Parathyroid adenoma (tissue), 2 donors: ENCODE measurements around the gene FN3KRP.

Experiments used
- H2AFZ ChIP-seq: fragments of 300-600 bp; sonication (generic); one replicate; pipeline ENCODE4 v1.7.0; 2017; ENCODE audit warnings: antibody characterized with exemption, mild to moderate bottlenecking
- H3K27ac ChIP-seq: fragments of 300-600 bp; sonication (generic); one replicate; pipeline ENCODE4 v1.7.0; 2017
- H3K27me3 ChIP-seq: fragments of 300-600 bp; sonication (generic); one replicate; pipeline ENCODE4 v1.7.0; 2017; ENCODE audit warnings: low read length; ENCODE audit not compliant: control insufficient read depth, insufficient read depth
- H3K36me3 ChIP-seq: fragments of 300-600 bp; sonication (generic); one replicate; pipeline ENCODE4 v1.7.0; 2017; ENCODE audit warnings: low read length; ENCODE audit not compliant: control insufficient read depth, insufficient read depth
- H3K4me1 ChIP-seq: fragments of 300-600 bp; sonication (generic); one replicate; pipeline ENCODE4 v1.7.0; 2017; ENCODE audit warnings: control low read depth
- H3K4me2 ChIP-seq: fragments of 300-600 bp; sonication (generic); one replicate; pipeline ENCODE4 v1.7.0; 2017; ENCODE audit warnings: low read length
- H3K4me3 ChIP-seq: fragments of 300-600 bp; sonication (generic); one replicate; pipeline ENCODE4 v1.7.0; 2017; ENCODE audit warnings: low read depth, low read length
- H3K79me2 ChIP-seq: fragments of 300-600 bp; sonication (generic); one replicate; pipeline ENCODE4 v1.7.0; 2017; ENCODE audit warnings: control low read depth
- H3K9ac ChIP-seq: fragments of 300-600 bp; sonication (generic); one replicate; pipeline ENCODE4 v1.7.0; 2017; ENCODE audit warnings: mild to moderate bottlenecking
- H3K9me3 ChIP-seq: fragments of 300-600 bp; sonication (generic); one replicate; pipeline ENCODE4 v1.7.0; 2017; ENCODE audit warnings: low read length; ENCODE audit not compliant: control insufficient read depth
- TF ChIP-seq, protein P1 (sequence below): fragments of 300-600 bp; sonication (generic); IDR thresholded peaks from one replicate; pipeline ENCODE4 v1.7.0; 2017; ENCODE audit warnings: antibody characterized with exemption, mild to moderate bottlenecking
- donor health status: primary hyperparathyroidism.

FN3KRP gene

DNA sequence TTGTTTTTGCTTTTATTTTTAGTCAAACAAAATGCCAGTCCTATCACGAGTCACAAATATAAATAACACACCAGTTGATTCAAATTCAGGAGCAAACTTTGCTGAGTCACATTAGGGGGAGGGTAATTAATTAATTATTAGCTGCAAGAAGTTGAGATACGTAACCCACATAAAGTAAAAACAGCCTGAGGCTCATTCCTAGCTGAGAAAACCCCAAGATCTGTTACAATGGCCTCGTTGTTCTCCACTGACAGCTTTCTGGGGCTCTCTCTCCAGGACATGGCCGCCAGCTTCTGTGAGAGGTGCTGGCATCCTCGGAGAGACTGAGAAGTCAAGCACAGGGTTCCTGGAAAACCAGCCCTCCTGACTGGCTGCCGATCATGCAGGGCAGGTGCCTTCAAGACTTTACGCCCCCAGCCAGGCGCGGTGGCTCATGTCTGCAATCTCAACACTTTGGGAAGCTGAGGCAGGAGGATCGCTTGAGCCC is 29.1 kb upstream of the FN3KRP start:
- Histone ChIP-seq H3K27me3 (no peaks in the 10 kb centered on the region), H3K36me3 (no peaks in the 10 kb centered on the region), H3K9me3 (no peaks in the 10 kb centered on the region), H3K4me2 (no peak overlapping the region), H3K4me3 (no peak overlapping the region), H3K4me1 (no peaks in the 10 kb centered on the region), H2AFZ (no peak overlapping the region), H3K79me2 (peaks cover 7% of the 10 kb centered on the region), H3K9ac (no peak overlapping the region), H3K27ac (no peak overlapping the region)
- TF ChIP-seq, protein P1, sequence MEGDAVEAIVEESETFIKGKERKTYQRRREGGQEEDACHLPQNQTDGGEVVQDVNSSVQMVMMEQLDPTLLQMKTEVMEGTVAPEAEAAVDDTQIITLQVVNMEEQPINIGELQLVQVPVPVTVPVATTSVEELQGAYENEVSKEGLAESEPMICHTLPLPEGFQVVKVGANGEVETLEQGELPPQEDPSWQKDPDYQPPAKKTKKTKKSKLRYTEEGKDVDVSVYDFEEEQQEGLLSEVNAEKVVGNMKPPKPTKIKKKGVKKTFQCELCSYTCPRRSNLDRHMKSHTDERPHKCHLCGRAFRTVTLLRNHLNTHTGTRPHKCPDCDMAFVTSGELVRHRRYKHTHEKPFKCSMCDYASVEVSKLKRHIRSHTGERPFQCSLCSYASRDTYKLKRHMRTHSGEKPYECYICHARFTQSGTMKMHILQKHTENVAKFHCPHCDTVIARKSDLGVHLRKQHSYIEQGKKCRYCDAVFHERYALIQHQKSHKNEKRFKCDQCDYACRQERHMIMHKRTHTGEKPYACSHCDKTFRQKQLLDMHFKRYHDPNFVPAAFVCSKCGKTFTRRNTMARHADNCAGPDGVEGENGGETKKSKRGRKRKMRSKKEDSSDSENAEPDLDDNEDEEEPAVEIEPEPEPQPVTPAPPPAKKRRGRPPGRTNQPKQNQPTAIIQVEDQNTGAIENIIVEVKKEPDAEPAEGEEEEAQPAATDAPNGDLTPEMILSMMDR = no peak

DNA sequence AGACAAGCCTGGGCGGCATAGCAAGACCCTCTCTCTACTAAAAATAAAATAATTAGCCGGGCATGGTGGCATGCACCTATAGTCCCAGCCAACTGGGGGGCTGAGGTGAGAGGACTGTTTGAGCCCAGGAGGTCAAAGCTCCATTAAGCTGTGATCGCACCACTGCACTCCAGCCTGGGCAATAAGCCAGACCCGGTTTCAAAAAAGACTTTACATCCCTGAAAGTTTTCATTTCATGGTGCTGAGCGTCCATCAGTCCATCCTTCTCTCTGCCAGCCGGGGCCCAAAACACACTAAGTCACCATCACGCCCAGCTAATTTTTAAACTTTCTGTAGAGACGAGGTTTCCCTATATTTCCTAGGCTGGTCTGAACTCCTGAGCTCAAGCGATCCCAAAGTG is 28.6 kb upstream of the FN3KRP start:
- Histone ChIP-seq H3K4me3 (no peak overlapping the region), H3K27me3 (no peaks in the 10 kb centered on the region), H3K27ac (no peak overlapping the region), H3K9me3 (no peaks in the 10 kb centered on the region), H3K4me2 (no peak overlapping the region), H3K79me2 (peaks cover 7% of the 10 kb centered on the region), H3K9ac (no peak overlapping the region), H3K4me1 (no peaks in the 10 kb centered on the region), H3K36me3 (no peaks in the 10 kb centered on the region), H2AFZ (no peak overlapping the region)
- TF ChIP-seq, protein P1 = no peak

DNA sequence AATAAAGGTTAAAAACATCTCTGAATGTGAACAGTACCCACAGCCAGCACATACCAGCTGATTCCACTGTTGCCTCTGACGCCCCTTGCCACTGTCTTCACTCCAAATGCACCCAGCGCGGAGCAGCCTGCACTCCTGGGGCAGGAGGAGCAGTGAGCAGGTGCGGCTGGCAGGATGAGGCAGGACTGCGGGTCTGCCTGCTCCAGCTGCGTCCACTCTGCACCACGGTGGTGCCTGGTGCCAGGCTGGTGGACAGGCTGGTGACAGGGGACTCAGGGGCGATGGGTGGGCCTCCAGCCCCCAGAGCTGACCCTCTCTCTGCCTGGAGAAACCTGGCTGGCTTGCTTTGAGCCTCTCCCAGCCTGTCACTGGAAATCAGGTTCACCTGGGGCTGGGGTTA is 27.4 kb upstream of the FN3KRP start:
- H3K27me3 ChIP-seq = no peaks in the 10 kb centered on the region
- no peak overlapping the region for H3K4me2 ChIP-seq
- no peak overlapping the region for H3K4me3 ChIP-seq
- H3K9me3 ChIP-seq = no peaks in the 10 kb centered on the region
- H3K79me2 ChIP-seq = peaks cover 7% of the 10 kb centered on the region
- H2AFZ ChIP-seq = no peak overlapping the region
- H3K9ac ChIP-seq = no peak overlapping the region
- TF ChIP-seq, protein P1 = no peak
- H3K4me1 ChIP-seq = no peaks in the 10 kb centered on the region
- H3K27ac ChIP-seq = no peak overlapping the region
- H3K36me3 ChIP-seq = no peaks in the 10 kb centered on the region

DNA sequence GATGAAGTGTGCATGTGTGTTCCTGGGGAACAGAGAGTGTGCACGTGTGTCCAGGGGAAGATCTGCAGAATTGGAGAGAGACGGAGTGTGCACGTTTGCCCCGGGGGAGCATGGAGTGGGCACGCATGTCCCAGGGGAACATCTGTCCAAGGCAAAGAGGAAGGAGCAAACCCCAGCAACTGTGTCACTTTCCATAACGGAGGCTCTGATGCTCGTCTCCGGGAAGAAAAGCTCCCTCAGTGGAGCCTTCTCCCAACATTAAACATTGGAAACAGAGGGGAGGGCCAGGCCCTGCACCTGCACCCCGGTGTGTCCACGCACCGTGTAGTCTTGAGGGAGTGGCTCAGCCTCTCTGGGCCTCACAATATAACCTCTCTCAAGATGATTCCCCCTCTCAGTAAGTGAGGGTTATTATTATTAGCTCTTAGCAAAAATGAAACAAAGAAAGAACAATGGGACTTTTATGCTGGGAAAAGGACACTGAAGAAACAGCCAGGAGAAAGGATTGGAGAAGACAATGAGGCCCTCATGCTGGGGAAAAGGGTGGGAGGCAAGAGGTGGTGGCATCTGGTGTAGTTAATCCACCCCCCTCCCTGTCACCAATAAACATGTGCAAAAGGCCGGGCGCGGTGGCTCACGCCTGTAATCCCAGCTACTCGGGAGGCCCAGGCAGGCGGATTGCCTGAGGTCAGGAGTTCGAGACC is 25.6 kb upstream of the FN3KRP start:
- Histone ChIP-seq H3K4me1 (no peaks in the 10 kb centered on the region), H3K9me3 (no peaks in the 10 kb centered on the region), H3K36me3 (no peaks in the 10 kb centered on the region), H3K4me2 (no peak overlapping the region), H3K4me3 (no peak overlapping the region), H3K27ac (no peak overlapping the region), H3K27me3 (no peaks in the 10 kb centered on the region), H3K9ac (no peak overlapping the region), H3K79me2 (peaks cover 12% of the 10 kb centered on the region), H2AFZ (no peak overlapping the region)
- TF ChIP-seq, protein P1 = no peak

DNA sequence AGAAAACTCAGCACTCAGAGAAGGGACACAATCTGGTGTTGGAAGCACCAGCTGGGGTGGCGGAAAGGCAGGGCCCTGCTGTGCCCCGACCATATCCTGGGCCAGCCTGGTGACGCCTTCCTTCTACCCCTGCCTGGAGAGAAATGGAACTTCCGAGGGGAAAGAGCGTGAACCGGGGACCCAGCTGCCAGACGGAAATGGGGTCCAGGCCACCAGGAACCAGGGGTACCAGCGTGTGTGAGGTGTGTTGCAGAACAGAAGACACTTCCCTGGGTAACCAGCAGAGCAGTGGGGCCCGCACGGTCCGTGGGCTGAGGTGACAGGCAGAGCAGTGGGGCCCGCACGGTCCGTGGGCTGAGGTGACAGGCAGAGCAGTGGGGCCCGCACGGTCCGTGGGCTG is 24.8 kb upstream of the FN3KRP start:
- no peaks in the 10 kb centered on the region for H3K36me3 ChIP-seq
- H3K9ac ChIP-seq = no peak overlapping the region
- no peaks in the 10 kb centered on the region for H3K9me3 ChIP-seq
- TF ChIP-seq, protein P1 = no peak
- peaks cover 17% of the 10 kb centered on the region for H3K79me2 ChIP-seq
- H3K4me2 ChIP-seq = no peak overlapping the region
- H3K4me3 ChIP-seq = no peak overlapping the region
- no peaks in the 10 kb centered on the region for H3K4me1 ChIP-seq
- H3K27me3 ChIP-seq = no peaks in the 10 kb centered on the region
- H2AFZ ChIP-seq = no peak overlapping the region
- H3K27ac ChIP-seq = no peak overlapping the region
